H1 (cell line): ENCODE data around the gene APOC3. TPM values are rescaled to one million over a fixed set of nuclear protein-coding genes. Genes with fewer than 3 reads are reported as not detected.

ENCODE experiments used
- CHD2 ChIP-seq: IDR thresholded peaks from 2 replicates; pipeline ENCODE4 v1.6.1; 2012; ENCODE audit warnings: low read length, improper control_type of control experiment
- SP1 ChIP-seq: IDR thresholded peaks from 2 replicates; pipeline ENCODE4 v1.6.1; 2011; ENCODE audit warnings: low read depth, low read length
- TAF1 ChIP-seq: IDR thresholded peaks from 2 replicates; pipeline ENCODE4 v1.6.1; 2011; ENCODE audit warnings: mild to moderate bottlenecking, low read depth, low read length
- polyA plus RNA-seq, 7 experiments: library from polyadenylated mRNA; depleted of rRNA in 3 of 7; stranded (reverse) in 5 of 7; unstranded in 2 of 7; fragments of >200 nt in 5 of 7; fragments of 200-250 nt in 2 of 7; gene quantifications; 1 replicate in 5 of 7; 2 replicates in 1 of 7; 4 replicates in 1 of 7; pipeline versions ENCODE4 v1.2.1 to v1.2.3, GENCODE V29; 2011 to 2013; ENCODE audit warnings: missing spikeins in 2 of 7, mixed read lengths in 2 of 7
- total RNA-seq: library from RNA; stranded (reverse); fragmentation: NEBNext Ultra II Directional; extraction: Animal tissue kit (Norgen Biotek cat#: 25700); gene quantifications from 2 replicates; pipeline ENCODE4 v1.2.1, GENCODE V29; 2021

APOC3 gene
- total and polyA plus RNA-seq, 2 of the 8 experiments (the other 6 are each of a cell fraction or from before 2014, with no cell fraction given) = not detected

DNA sequence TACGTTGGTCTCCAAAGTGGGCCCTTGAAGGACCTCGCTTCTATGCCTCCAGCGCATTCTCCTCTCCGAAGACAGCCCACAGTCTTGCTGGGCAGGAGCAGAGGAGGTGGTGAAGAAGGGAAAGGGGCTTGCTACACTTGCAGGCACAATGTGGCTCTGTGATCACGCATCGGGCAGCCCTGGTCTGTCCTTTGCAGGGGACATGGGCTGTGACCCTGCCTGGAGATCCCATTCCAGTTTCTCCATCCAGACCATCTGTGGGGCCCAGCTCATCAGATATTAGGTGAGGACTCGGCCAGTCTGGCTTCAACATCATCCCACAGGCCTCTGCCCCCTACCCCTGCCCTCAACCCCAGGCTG is 6.9 kb downstream of the APOC3 start (continued):
- TF ChIP-seq TAF1 (no peak), SP1 (no peak), CHD2 (no peak)
